ENCODE measurements around the gene HIF3A. TPM values are rescaled to one million over a fixed set of nuclear protein-coding genes. Genes with fewer than 3 reads are reported as not detected.

The HIF3A gene
- total RNA-seq (2022; extraction: Qiagen RNA extraction; ENCODE audit: low read depth): not detected in 5 replicates

GRCh38 chr19:46296722-46297461 is at the start of gene HIF3A:
Gene HIF3A, plus strand, starts transcription at chr19:46297042. Its CDS starts 35 bp downstream, at chr19:46297077.

GRCh38 chr19:46346821-46347571 is 50.2 kb downstream of the HIF3A start, which contains the start of gene PPP5C:
Gene PPP5C, plus strand, starts transcription at chr19:46347087. Its CDS starts 10 bp downstream, at chr19:46347097.

Other genes with a start within 250 kb of the HIF3A start
- 0.17 to 0.38 TPM (median 0.24 TPM) in 3 of 5 replicates, not detected in the others for gene IGFL3, start 172.4 kb upstream of the HIF3A start, total RNA-seq (2022; extraction: Qiagen RNA extraction; ENCODE audit: low read depth)
- gene IGFL2, start 148.8 kb upstream of the HIF3A start, total RNA-seq (2022; extraction: Qiagen RNA extraction; ENCODE audit: low read depth): 0.20 to 1.2 TPM (median 0.83 TPM) in 5 replicates
- gene IGFL1, start 67.3 kb upstream of the HIF3A start, total RNA-seq (2022; extraction: Qiagen RNA extraction; ENCODE audit: low read depth): 1.3 to 3.6 TPM (median 2.7 TPM) in 5 replicates
- gene PPP5C, start 50.0 kb downstream of the HIF3A start, total RNA-seq (2022; extraction: Qiagen RNA extraction; ENCODE audit: low read depth): 80.7 to 89.6 TPM (median 86.5 TPM) in 5 replicates
- gene CCDC8, start 116.5 kb downstream of the HIF3A start, total RNA-seq (2022; extraction: Qiagen RNA extraction; ENCODE audit: low read depth): not detected in 5 replicates
- not detected in 5 replicates for gene PNMA8C, start 131.9 kb downstream of the HIF3A start, total RNA-seq (2022; extraction: Qiagen RNA extraction; ENCODE audit: low read depth)
- gene PNMA8A, start 174.5 kb downstream of the HIF3A start, total RNA-seq (2022; extraction: Qiagen RNA extraction; ENCODE audit: low read depth): 10.0 to 11.8 TPM (median 11.4 TPM) in 5 replicates
- not detected in 5 replicates for gene PNMA8B, start 198.8 kb downstream of the HIF3A start, total RNA-seq (2022; extraction: Qiagen RNA extraction; ENCODE audit: low read depth)